Mesendoderm (in vitro differentiated cells): ENCODE results near the gene FGF12.

Source experiments
- DNase-seq: peaks from one replicate; pipeline ENCODE4 v3.0.0; 2013
- H2AK5ac ChIP-seq: 2 replicates; pipeline ENCODE4 v1.6.1; 2013; ENCODE audit warnings: low read length, inconsistent platforms
- H2BK120ac ChIP-seq: 2 replicates; pipeline ENCODE4 v1.6.1; 2013; ENCODE audit warnings: low read depth, mild to moderate bottlenecking, low read length, moderate library complexity, mixed read lengths
- H2BK15ac ChIP-seq: replicated peaks from 2 replicates; pipeline ENCODE4 v1.6.1; 2013; ENCODE audit warnings: low read depth, mild to moderate bottlenecking, moderate library complexity
- H2BK5ac ChIP-seq: 2 replicates; pipeline ENCODE4 v1.6.1; 2013; ENCODE audit warnings: low read length, inconsistent platforms
- H3K18ac ChIP-seq: 2 replicates; pipeline ENCODE4 v1.6.1; 2013; ENCODE audit warnings: mild to moderate bottlenecking, low read length, mixed read lengths
- H3K23ac ChIP-seq: one replicate; pipeline ENCODE4 v1.6.1; 2013; ENCODE audit warnings: low read length
- H3K27ac ChIP-seq: 2 replicates; pipeline ENCODE4 v1.5.1; 2013; ENCODE audit warnings: low read depth, mild to moderate bottlenecking, inconsistent platforms, low read length, moderate library complexity
- H3K27me3 ChIP-seq: 2 replicates; pipeline ENCODE4 v1.6.1; 2013; ENCODE audit warnings: low read length, control low read depth, mild to moderate bottlenecking, inconsistent platforms; ENCODE audit not compliant: insufficient read depth, poor library complexity
- H3K36me3 ChIP-seq: 2 replicates; pipeline ENCODE4 v1.6.1; 2013; ENCODE audit warnings: low read length, inconsistent platforms; ENCODE audit not compliant: control insufficient read depth, insufficient read depth
- H3K4ac ChIP-seq: one replicate; pipeline ENCODE4 v1.6.1; 2013; ENCODE audit warnings: low read depth, mild to moderate bottlenecking, low read length, moderate library complexity
- H3K4me1 ChIP-seq: 2 replicates; pipeline ENCODE4 v1.6.1; 2013; ENCODE audit warnings: low read depth, low read length, inconsistent platforms; ENCODE audit not compliant: control insufficient read depth
- H3K4me2 ChIP-seq: 2 replicates; pipeline ENCODE4 v1.6.1; 2013; ENCODE audit warnings: low read length
- H3K4me3 ChIP-seq: 2 replicates; pipeline ENCODE4 v1.5.1; 2013; ENCODE audit warnings: mild to moderate bottlenecking, low read length
- H3K56ac ChIP-seq: one replicate; pipeline ENCODE4 v1.6.1; 2013; ENCODE audit warnings: low read length
- H3K79me1 ChIP-seq: 2 replicates; pipeline ENCODE4 v1.6.1; 2013; ENCODE audit warnings: low read length, inconsistent platforms
- H3K79me2 ChIP-seq: 2 replicates; pipeline ENCODE4 v1.6.1; 2013; ENCODE audit warnings: mild to moderate bottlenecking, low read length; ENCODE audit not compliant: control insufficient read depth, insufficient read depth
- H3K9ac ChIP-seq: 2 replicates; pipeline ENCODE4 v1.6.1; 2013; ENCODE audit warnings: low read length, inconsistent platforms
- H4K5ac ChIP-seq: one replicate; pipeline ENCODE4 v1.6.1; 2013; ENCODE audit warnings: low read length
- H4K8ac ChIP-seq: one replicate; pipeline ENCODE4 v1.6.1; 2013; ENCODE audit warnings: low read depth, mild to moderate bottlenecking, control low read depth, low read length, moderate library complexity
- WGBS: extraction: QIAGEN DNeasy Blood & Tissue Kit; methylation state at CpG from one replicate; pipeline ENCODE4 v1.1.7; 2013; ENCODE audit warnings: low lambda C conversion rate, missing lambda C conversion rate; ENCODE audit not compliant: insufficient coverage; ENCODE audit errors: extremely low coverage; 5-methylcytosine and 5-hydroxymethylcytosine counted together

The FGF12 gene

DNA sequence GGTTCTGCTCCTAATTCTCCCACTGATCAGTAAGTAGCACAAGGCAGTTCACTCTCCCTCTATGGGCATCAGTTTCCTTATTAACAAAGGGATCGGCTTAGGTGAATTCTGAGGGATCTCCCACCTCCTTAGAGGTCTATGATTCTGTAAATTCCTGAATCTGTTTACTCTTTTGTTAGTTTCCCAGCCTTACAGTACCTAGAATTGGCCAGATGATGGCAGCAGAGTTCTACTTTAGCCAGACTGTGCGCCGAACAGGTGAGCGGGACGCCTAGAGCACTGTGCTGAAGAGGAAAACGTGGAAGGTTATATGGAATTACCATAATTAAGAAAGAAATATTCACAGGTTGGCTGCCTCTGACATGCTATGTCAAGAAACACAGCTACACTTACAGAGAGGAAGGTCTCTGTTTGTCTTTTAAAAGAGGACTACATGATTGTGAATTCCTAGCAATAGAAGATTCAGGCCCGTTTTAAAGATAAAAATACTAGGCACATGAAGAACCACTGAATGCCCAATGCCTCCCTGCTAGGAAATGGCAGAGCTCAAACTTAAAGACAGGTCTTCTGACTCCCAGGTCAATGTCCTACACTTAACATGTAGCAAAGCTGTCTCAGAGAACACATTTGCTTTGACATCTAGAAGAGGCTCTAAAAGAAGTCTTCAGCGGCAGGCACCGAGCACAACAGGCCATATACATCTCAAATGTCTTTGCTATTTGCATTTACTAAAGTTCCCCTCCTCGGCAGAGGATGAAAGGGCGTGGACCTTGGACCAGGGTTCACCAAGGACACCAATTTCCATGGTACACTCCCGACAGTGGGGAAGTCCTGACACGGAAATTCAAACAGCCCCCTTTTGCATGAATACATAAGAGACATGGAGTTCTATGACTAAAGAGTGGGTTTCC lies 259.9 kb downstream of the FGF12 start:
- Histone ChIP-seq H3K56ac (no peak overlapping the region), H3K4me3 (no peak overlapping the region)
- peak; percentile 80 for DNase-seq

DNA sequence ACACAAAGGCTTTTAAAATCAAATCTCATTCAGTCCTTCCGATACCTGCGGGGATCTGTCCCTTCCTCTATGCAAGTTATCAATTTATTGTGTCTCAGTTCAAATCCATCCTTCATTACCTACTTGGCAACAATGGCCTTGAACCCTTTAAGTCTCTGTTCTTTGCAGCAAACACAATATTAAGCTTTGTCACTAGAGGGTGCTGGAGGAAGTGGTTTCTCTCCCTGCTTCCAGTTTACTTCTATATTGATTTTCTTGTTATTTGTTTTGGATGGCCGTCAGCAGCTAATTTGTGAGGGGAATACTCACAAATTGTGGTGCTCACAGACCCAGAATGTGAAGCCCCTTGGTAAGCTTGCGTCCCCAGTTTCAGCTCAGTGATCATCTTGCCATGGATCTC lies 278.3 kb downstream of the FGF12 start:
- no peak overlapping the region for H3K27ac ChIP-seq
- H3K18ac ChIP-seq, result no peak overlapping the region
- no peaks in the 10 kb centered on the region for H3K36me3 ChIP-seq
- H4K5ac ChIP-seq, result no peak overlapping the region
- H3K27me3 ChIP-seq, result no peaks in the 10 kb centered on the region
- H3K4me1 ChIP-seq, result no peaks in the 10 kb centered on the region
- H3K79me2 ChIP-seq, result no peaks in the 10 kb centered on the region
- no peak overlapping the region for H3K23ac ChIP-seq
- no peak overlapping the region for H2BK120ac ChIP-seq
- WGBS, result no CpG with 5 or more reads among the region's 4 CpGs
- H3K79me1 ChIP-seq, result no peaks in the 10 kb centered on the region
- H3K4me3 ChIP-seq, result no peak overlapping the region
- H3K4ac ChIP-seq, result no peak overlapping the region
- no peak overlapping the region for H3K9ac ChIP-seq
- no peak overlapping the region for H3K4me2 ChIP-seq
- H2BK5ac ChIP-seq, result no peak overlapping the region
- H2BK15ac ChIP-seq, result no peak overlapping the region
- no peak overlapping the region for H2AK5ac ChIP-seq
- H4K8ac ChIP-seq, result no peak overlapping the region
- DNase-seq, result peak; percentile 25
- H3K56ac ChIP-seq, result no peak overlapping the region

More for the DNA sequence above, 259.9 kb downstream of the FGF12 start:
- WGBS, result no CpG with 5 or more reads among the region's 13 CpGs
- Histone ChIP-seq H3K36me3 (no peaks in the 10 kb centered on the region), H3K4ac (no peak overlapping the region), H3K4me2 (no peak overlapping the region), H3K27me3 (no peaks in the 10 kb centered on the region), H3K23ac (no peak overlapping the region), H2BK15ac (no peak overlapping the region), H4K5ac (no peak overlapping the region), H2AK5ac (no peak overlapping the region), H3K9ac (no peak overlapping the region), H3K79me2 (no peaks in the 10 kb centered on the region), H2BK120ac (no peak overlapping the region), H4K8ac (no peak overlapping the region), H3K4me1 (peaks cover 2% of the 10 kb centered on the region), H2BK5ac (no peak overlapping the region), H3K18ac (no peak overlapping the region), H3K27ac (no peak overlapping the region), H3K79me1 (no peaks in the 10 kb centered on the region)

- no CpG with 5 or more reads among the region's 10 CpGs for WGBS
- H3K79me1 ChIP-seq, result no peaks in the 10 kb centered on the region
- no peak overlapping the region for H3K4me3 ChIP-seq
- no peak overlapping the region for H4K8ac ChIP-seq
- no peak overlapping the region for H2AK5ac ChIP-seq
- H3K4me2 ChIP-seq, result no peak overlapping the region
- H3K27ac ChIP-seq, result no peak overlapping the region
- no peaks in the 10 kb centered on the region for H3K79me2 ChIP-seq
- no peaks in the 10 kb centered on the region for H3K4me1 ChIP-seq
- H3K9ac ChIP-seq, result no peak overlapping the region
- DNase-seq, result peak; percentile 25
- no peak overlapping the region for H2BK15ac ChIP-seq
- H2BK5ac ChIP-seq, result no peak overlapping the region
- H3K56ac ChIP-seq, result peak overlapping the region; percentile 26
- H3K4ac ChIP-seq, result no peak overlapping the region
- H3K23ac ChIP-seq, result peak overlapping the region; percentile 31
- no peaks in the 10 kb centered on the region for H3K36me3 ChIP-seq
- H3K27me3 ChIP-seq, result no peaks in the 10 kb centered on the region
- no peak overlapping the region for H4K5ac ChIP-seq
- no peak overlapping the region for H2BK120ac ChIP-seq
- no peak overlapping the region for H3K18ac ChIP-seq
These were observed 281.3 kb downstream of the FGF12 start for GRCh38 chr3:192445770-192446644.

DNA sequence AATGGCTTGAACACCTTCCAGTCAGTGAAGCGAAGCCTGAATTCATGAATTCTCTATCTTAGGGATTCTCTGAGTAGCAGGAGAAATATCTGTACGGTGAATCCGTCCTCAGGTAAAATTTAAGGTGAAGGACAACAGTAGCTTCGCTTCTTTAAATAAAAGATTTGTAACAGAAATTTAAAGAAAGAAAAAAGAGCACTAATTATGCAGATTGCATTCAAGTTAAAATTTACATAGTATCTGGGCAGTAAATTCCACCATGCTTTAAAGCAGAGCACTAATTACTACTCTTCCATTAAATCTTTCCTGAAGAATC lies 282.6 kb downstream of the FGF12 start:
- H2BK15ac ChIP-seq, result no peak overlapping the region
- no peaks in the 10 kb centered on the region for H3K36me3 ChIP-seq
- no peak overlapping the region for H3K23ac ChIP-seq
- H3K4me2 ChIP-seq, result no peak overlapping the region
- H2BK5ac ChIP-seq, result no peak overlapping the region
- H3K18ac ChIP-seq, result no peak overlapping the region
- no peaks in the 10 kb centered on the region for H3K27me3 ChIP-seq
- no peak overlapping the region for H3K9ac ChIP-seq
- no peak overlapping the region for H3K27ac ChIP-seq
- no peak overlapping the region for H4K8ac ChIP-seq
- no peaks in the 10 kb centered on the region for H3K79me2 ChIP-seq
- WGBS, result no CpG with 5 or more reads among the region's 4 CpGs
- H2AK5ac ChIP-seq, result no peak overlapping the region
- no peaks in the 10 kb centered on the region for H3K4me1 ChIP-seq
- no peaks in the 10 kb centered on the region for H3K79me1 ChIP-seq
- H3K4ac ChIP-seq, result no peak overlapping the region
- no peak for DNase-seq
- no peak overlapping the region for H3K4me3 ChIP-seq
- H3K56ac ChIP-seq, result no peak overlapping the region
- H4K5ac ChIP-seq, result no peak overlapping the region
- no peak overlapping the region for H2BK120ac ChIP-seq

DNA sequence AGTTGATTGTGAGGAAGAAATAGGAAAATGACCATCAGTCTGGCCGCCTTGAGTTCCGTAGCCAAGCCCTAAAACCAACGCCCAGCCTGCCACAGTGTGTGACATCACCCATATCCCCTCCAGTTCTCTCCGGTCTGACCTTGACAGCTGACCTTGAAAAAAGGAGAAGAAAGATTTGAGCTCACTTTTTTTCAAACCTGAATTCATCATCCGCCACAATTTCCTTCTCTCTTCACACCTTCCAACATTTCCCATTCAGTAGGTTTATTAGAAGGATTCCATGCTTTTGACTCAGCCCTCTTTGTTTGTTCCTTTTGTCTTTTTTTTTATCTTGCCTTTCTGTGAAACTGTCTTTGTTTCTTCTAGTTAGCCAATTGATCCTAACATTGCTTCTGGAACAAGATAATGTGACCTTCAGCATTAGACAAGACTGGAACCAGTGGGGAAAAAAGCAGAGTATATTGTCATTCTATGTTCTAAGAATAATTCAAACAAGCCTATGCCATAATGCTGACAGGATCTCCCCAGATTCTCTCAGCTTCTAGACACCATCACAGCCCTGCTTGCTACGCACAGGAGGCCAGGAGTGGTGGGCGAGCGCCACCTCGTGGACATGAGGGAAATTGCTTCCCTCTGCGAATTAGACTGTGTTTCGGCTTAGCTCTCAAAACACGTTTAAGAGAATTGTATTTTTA lies 283.1 kb downstream of the FGF12 start:
- H3K4me2 ChIP-seq, result no peak overlapping the region
- H3K4me1 ChIP-seq, result no peaks in the 10 kb centered on the region
- no peak overlapping the region for H2BK5ac ChIP-seq
- H4K5ac ChIP-seq, result no peak overlapping the region
- no peak overlapping the region for H2BK15ac ChIP-seq
- no peaks in the 10 kb centered on the region for H3K36me3 ChIP-seq
- no peak overlapping the region for H3K4ac ChIP-seq
- no peak overlapping the region for H3K23ac ChIP-seq
- H3K18ac ChIP-seq, result no peak overlapping the region
- H3K79me1 ChIP-seq, result no peaks in the 10 kb centered on the region
- no peak overlapping the region for H3K4me3 ChIP-seq
- H3K56ac ChIP-seq, result no peak overlapping the region
- no CpG with 5 or more reads among the region's 12 CpGs for WGBS
- no peaks in the 10 kb centered on the region for H3K79me2 ChIP-seq
- H4K8ac ChIP-seq, result no peak overlapping the region
- H3K27me3 ChIP-seq, result no peaks in the 10 kb centered on the region
- H2AK5ac ChIP-seq, result no peak overlapping the region
- no peak overlapping the region for H3K9ac ChIP-seq
- DNase-seq, result peak; percentile 74
- H3K27ac ChIP-seq, result no peak overlapping the region
- H2BK120ac ChIP-seq, result no peak overlapping the region
